DMS53 (cell line): ENCODE data around the gene HAND1.

ENCODE experiments used
- DNase-seq: peaks from one replicate; lab custom pipeline; 2025; lab: John Stamatoyannopoulos, UW

Gene HAND1

DNA sequence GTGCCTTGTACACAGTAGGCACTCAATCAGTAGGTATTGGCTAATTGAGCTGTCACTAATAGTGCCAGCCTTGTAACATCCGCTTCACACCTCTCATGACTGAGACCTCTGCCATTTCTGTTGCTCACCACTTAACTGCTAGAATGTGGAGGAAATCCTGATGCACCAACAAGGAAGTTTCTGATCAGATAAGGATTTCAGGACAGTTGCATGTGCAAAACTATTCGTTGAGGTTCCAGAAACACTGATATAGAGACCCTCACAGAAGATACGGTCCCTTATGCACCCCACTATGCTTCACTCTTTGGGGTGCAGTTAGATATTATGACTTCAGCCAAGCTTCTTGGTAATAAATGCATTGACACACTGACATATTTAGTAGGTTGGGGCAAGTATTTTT lies 21.5 kb downstream of the HAND1 start:
- no peak for DNase-seq

DNA sequence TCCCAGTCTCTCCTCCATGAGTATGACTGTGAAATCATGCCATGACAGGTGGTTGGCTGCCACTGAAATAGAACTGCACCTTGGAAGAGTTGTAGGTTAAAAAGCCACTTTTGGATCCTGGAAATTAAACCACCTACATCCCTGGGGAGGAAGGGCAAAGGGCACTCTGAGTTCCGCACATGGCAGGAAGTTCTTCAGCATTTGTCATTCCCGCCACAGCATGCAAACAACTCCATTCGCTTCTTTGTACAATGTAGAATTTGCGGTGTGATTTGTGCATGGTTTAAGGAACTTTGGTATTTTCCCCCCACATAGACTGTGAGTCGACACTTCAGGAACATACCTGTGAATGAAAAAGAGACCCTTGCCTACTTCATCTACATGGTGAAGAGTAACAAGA lies 22.4 kb downstream of the HAND1 start:
- DNase-seq, result no peak

DNA sequence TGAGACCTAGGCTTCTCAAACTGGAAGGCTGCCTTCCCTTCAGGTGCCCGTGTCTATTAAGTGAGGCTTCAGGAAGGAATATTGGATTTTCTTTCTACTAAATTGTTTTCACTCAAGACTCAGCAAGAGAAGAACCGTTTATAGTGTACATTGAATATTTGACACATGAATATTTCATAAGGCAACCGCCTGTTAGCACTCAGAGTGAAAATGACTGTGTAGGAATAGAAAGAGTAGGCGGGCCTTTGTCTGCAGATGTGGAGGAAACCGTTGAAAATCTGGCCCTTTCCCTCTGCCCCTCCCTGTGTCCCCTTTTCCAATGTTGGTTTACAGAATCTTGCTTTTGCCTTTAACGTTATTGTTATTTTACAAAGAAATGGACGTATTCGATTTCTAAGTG lies 26.1 kb downstream of the HAND1 start:
- DNase-seq, result no peak

- peak; percentile 30 for DNase-seq
These were observed 28.2 kb downstream of the HAND1 start for GRCh38 chr5:154449786-154450185.

DNA sequence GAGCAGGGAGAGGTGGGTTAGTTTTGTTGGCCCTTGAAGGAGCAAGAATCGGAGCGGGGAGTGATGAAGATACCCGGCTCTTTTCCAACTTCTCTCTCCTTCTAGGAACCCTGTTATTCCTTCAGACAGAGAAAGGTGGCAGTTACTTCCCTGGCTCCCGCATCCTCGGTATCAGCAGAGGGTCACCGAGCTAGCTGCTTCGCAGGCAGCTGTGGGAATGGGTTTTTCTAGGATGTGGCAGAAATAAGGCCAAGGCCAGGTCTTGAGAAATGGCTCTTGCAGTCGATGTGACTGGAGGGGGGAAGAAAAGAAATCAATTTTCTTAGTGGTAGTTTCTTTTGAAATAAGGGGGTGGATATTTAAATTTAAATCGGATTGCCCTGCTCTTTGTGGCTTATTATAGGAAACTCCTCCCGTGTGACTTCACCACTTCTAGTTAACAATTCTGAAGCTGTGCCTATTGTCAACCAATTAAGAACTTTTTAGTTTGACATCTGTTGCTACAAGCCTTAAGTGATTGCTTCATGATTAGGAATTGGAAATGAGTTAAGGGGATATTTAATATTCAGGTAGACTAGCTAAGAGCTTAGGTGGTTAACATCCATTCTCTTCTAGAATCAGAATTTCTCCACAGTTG lies 30.8 kb downstream of the HAND1 start:
- no peak for DNase-seq

- DNase-seq, result peak; percentile 71
These were observed 31.6 kb downstream of the HAND1 start for GRCh38 chr5:154446195-154447088.

GRCh38 chr5:154445422-154446194 lies 32.4 kb downstream of the HAND1 start, which contains the start of gene SAP30L:
TSS of gene SAP30L (plus strand) at chr5:154445997. CDS start at chr5:154446605, 608 bp downstream.
- peak; percentile 97 for DNase-seq

DNA sequence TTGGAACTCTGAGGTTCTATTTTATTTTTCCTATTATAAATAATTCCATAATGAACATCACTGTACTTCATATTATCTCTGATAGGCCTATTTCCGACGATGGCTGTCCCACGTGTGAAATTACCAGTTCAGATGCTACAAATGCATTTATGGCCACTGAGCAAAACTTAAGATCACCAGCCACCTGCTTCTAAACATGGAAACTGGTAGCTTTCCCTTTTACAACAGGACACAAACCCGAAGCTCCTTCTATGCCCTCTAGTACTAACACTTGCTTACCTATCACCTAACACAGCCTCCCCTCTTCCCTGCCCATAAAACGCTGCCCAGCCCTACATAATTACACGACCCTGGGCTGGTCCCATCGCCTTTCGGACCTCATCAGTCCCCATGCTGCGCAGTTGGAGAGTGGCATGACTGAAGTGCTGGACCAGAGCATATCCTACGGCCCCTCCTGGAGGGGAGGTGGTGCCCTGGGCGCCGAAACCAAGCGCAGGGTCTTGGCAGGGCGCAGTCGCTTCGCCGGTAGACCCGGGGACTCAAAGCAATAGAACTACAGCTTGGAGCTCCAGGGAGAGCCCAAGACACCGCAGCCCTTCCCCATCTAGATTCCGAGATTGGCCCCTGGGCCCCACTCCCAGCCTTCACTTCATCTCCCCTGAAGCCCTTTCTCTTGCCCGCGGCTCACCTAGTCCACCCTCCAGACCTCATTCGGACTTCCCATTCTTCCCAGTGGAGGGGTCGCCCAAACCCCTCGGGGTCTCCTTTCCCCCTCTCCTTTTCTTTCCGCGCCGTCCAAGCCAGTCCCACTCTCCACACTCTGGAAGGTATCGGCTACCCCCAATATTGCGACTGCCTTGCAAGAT lies 33.2 kb downstream of the HAND1 start:
- DNase-seq, result peak; percentile 51

DNA sequence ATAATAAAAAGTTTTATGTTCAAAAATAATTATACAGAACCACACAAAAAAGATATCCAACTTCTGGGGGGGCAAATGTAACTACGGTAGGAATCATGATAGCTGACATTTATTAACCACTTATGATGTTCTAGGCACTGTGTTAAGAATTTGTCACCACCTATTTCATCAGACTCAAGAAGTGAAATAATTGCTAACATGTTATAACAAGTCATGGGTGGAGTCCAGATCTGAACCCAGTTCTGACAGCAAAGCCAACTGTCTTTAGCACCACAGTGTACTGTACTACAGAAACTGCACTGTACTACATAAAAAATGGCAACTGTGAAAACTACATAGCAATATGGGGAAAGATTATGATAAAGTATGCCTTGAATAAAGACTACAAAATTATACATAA lies 35.2 kb downstream of the HAND1 start:
- DNase-seq, result no peak

DNA sequence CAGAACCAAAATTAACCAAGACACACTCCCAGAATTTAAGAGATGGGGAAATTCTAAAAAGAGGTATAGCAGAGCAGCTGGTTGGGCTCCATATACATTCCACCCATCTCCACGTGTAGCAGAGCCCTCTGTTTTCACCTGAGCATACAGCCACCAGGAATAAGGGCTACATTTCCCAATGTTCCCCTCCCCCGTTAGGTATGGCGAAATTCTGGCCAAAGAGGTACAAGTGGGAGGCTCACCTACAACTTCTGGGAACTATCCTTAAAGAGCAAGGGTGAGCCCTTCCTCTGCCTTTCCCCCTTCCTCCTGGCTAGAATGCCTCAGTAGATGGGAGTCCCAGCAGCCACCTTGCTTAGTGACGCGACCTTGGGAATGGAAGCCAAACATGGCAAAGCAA lies 37.5 kb downstream of the HAND1 start:
- no peak for DNase-seq

DNA sequence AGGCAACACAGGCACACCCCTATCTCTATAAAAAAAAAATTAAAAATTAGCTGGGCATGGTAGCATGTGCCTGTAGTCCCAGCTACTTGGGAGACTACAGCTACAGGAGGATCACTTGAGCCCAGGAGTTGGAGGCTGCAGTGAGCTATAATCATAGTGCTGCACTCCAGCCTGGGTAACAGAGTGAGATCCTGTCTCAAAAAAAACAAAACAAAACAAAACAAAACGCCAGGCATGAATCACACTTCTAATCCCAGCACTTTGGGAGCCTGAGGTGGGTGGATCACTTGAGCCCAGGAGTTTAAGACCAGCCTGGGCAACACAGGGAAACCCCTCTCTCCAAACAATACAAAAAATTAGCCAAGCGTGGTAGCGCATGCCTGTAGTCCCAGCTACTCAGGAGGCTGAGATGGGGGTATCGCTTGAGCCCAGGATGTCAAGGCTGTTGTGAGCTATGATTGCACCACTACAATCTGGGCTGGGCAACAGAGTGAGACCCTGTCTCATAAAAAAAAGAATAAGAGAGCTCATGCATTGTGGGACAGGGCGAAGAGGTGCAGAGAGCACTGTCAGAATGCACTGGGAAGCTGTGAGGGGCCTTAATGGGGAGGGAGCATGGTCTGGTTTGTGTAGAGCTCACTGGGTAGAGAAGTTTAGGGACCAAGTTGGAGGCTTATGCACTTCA lies 40.6 kb downstream of the HAND1 start:
- no peak for DNase-seq

DNA sequence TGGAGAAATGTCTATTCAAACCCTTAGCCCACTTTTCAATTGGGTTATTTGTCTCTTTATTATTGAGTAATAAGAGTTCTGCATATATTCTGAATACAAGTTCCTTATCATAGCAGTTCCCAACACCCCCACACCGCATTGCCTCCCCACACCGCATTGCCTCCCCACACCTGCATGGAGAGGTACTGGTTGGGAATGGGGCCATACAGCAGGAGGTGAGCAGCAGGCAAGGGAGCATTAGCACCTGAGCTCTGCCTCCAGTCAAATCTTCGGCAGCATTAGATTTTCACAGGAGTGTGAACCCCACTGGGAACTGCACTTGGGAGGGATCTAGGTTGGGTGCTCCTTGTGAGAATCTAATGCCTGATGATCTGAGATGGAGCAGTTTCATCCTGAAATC lies 42.8 kb downstream of the HAND1 start:
- no peak for DNase-seq

GRCh38 chr5:154430961-154431630 lies 46.9 kb downstream of the HAND1 start:
- DNase-seq, result no peak

GRCh38 chr5:154430466-154430865 lies 47.6 kb downstream of the HAND1 start:
- no peak for DNase-seq

DNA sequence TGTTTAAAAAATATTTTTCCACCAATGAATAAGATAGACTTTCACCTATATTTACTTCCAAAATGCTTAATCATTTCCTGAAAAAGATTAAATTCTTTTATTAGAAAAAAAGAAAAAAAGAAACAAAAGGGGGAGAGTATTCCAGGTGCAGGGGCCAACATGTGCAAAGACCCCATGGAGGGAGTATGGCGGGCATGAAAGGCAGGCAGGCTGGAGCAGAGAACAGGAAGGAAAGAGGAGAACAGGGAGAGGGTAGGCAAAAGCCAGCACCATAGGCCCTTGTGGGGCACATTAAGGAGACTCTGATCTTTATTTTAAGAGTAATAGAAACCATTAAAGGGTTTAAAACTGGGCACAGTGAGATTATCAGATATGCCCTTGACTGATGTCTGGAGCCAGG lies 48.7 kb downstream of the HAND1 start:
- DNase-seq, result no peak

GRCh38 chr5:154428208-154428607 lies 49.8 kb downstream of the HAND1 start:
- DNase-seq, result no peak
